GDM1 (cell line): ENCODE measurements around the gene SIGLEC6.

Source experiments
- DNase-seq: peaks from one replicate; lab custom pipeline; 2025; lab: John Stamatoyannopoulos, UW

SIGLEC6 gene

GRCh38 chr19:51473009-51473707 lies 58.3 kb downstream of the SIGLEC6 start:
- peak; percentile 67 for DNase-seq

- no peak for DNase-seq
Measured at GRCh38 chr19:51472607-51473006, 58.9 kb downstream of the SIGLEC6 start.

DNA sequence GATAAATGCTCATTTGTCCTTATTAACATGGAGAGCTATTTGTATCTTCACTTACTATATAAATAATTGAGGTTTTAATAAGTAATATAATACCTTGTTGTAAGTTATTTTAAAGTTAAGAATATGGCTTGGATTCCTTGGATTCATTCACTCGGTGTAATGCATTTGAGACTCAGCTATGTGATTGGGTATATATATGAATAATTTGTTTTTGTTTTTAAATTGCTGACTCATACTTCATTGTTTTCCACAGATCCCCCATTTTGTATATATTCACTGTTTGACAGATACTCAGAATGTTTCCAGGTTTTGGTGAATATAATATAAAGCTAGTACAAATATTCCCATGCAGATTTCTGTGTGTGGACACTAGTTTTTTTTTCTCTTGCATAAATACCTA lies 59.9 kb downstream of the SIGLEC6 start:
- DNase-seq = no peak

GRCh38 chr19:51470966-51471365 lies 60.5 kb downstream of the SIGLEC6 start:
- no peak for DNase-seq

- no peak for DNase-seq
Measured at GRCh38 chr19:51469629-51470028, 61.8 kb downstream of the SIGLEC6 start.

GRCh38 chr19:51469162-51469561 lies 62.3 kb downstream of the SIGLEC6 start:
- DNase-seq = peak; percentile 56

- peak; percentile 12 for DNase-seq
Measured at GRCh38 chr19:51468545-51468920, 62.9 kb downstream of the SIGLEC6 start.

GRCh38 chr19:51467864-51468544 lies 63.5 kb downstream of the SIGLEC6 start:
- DNase-seq = peak; percentile 81
